Right hindlimb (tissue), 1 donor: ENCODE results near the gene PLEKHA4.
"Not testable (repeated sequence)": the region's sequence is repeated elsewhere in the genome, so short reads cannot be mapped to it uniquely, and the experiment has no call there.

Experiments
- DNase-seq: peaks from one replicate; pipeline ENCODE4 v3.0.0-alpha.2; 2018

PLEKHA4 gene

GRCh38 chr19:48868114-48868886 lies at the start of gene PLEKHA4:
TSS of gene PLEKHA4 (minus strand) at chr19:48868617. CDS start at chr19:48867620, 997 bp downstream.
- DNase-seq, result peak; percentile 91

GRCh38 chr19:48918071-48918470 lies 49.7 kb upstream of the PLEKHA4 start:
- DNase-seq, result no peak

GRCh38 chr19:48915757-48916156 lies 47.3 kb upstream of the PLEKHA4 start:
- no peak for DNase-seq

- no peak for DNase-seq
Measured at GRCh38 chr19:48914181-48914580, 45.8 kb upstream of the PLEKHA4 start.

GRCh38 chr19:48913114-48913889 lies 44.9 kb upstream of the PLEKHA4 start:
- no peak for DNase-seq

GRCh38 chr19:48910803-48911202 lies 42.4 kb upstream of the PLEKHA4 start:
- no peak for DNase-seq

- not testable (repeated sequence) for DNase-seq
Measured at GRCh38 chr19:48909424-48910077, 41.1 kb upstream of the PLEKHA4 start.

- no peak for DNase-seq
Measured at GRCh38 chr19:48907671-48908070, 39.3 kb upstream of the PLEKHA4 start.

GRCh38 chr19:48906324-48906723 lies 37.9 kb upstream of the PLEKHA4 start:
- DNase-seq, result no peak

GRCh38 chr19:48905664-48906063 lies 37.2 kb upstream of the PLEKHA4 start:
- no peak for DNase-seq

- DNase-seq, result not testable (repeated sequence)
Measured at GRCh38 chr19:48903788-48904187, 35.4 kb upstream of the PLEKHA4 start.

GRCh38 chr19:48902291-48902690 lies 33.9 kb upstream of the PLEKHA4 start:
- DNase-seq, result not testable (repeated sequence)

GRCh38 chr19:48900477-48901406 lies 32.3 kb upstream of the PLEKHA4 start:
- DNase-seq, result peak; percentile 39

GRCh38 chr19:48899781-48900476 lies 31.5 kb upstream of the PLEKHA4 start, which contains the start of gene NUCB1:
TSS of gene NUCB1 (plus strand) at chr19:48900312. CDS start at chr19:48900797, 485 bp downstream.
- peak; percentile 100 for DNase-seq

GRCh38 chr19:48899386-48899749 lies 31.0 kb upstream of the PLEKHA4 start:
- not testable (repeated sequence) for DNase-seq

- DNase-seq, result no peak
Measured at GRCh38 chr19:48897181-48897580, 28.8 kb upstream of the PLEKHA4 start.

- peak; percentile 57 for DNase-seq
Measured at GRCh38 chr19:48896191-48896720, 27.8 kb upstream of the PLEKHA4 start.

- no peak for DNase-seq
Measured at GRCh38 chr19:48895226-48895625, 26.8 kb upstream of the PLEKHA4 start.

GRCh38 chr19:48890551-48890950 lies 22.1 kb upstream of the PLEKHA4 start:
- DNase-seq, result no peak

GRCh38 chr19:48889496-48889895 lies 21.1 kb upstream of the PLEKHA4 start:
- not testable (repeated sequence) for DNase-seq
